Measurements from ENCODE around the gene PATJ.

Gene PATJ

DNA sequence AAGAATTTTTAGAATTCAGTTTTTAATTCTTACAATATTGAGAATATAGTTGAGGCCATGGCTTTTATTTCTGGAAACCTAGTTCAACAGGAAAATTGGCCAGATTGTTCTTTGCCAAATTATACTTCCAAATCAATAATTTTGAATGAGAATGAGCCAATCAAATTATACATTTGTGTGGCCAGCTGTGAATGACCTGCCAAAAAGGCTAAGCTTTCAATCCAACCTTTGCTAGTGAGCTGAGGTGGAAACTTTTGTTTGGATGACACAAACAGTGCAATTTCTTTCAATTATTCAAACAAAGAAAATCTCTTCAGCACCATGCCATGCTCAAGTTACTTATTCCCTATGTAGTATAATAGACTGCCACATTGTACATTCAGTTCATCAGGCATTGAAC lies 167.8 kb downstream of the PATJ start:
- no peak for TF ChIP-seq POLR2AphosphoS5 (IDR thresholded peaks at IDR 0.05; ENCODE audit: low read depth)
- TF ChIP-seq, protein P1, sequence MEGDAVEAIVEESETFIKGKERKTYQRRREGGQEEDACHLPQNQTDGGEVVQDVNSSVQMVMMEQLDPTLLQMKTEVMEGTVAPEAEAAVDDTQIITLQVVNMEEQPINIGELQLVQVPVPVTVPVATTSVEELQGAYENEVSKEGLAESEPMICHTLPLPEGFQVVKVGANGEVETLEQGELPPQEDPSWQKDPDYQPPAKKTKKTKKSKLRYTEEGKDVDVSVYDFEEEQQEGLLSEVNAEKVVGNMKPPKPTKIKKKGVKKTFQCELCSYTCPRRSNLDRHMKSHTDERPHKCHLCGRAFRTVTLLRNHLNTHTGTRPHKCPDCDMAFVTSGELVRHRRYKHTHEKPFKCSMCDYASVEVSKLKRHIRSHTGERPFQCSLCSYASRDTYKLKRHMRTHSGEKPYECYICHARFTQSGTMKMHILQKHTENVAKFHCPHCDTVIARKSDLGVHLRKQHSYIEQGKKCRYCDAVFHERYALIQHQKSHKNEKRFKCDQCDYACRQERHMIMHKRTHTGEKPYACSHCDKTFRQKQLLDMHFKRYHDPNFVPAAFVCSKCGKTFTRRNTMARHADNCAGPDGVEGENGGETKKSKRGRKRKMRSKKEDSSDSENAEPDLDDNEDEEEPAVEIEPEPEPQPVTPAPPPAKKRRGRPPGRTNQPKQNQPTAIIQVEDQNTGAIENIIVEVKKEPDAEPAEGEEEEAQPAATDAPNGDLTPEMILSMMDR (IDR thresholded peaks at IDR 0.05; ENCODE audit: insufficient read depth, low read length), result no peak
- no peak for TF ChIP-seq SPI1 (IDR thresholded peaks at IDR 0.05; ENCODE audit: borderline replicate concordance, low read depth)
- TF ChIP-seq GABPA (IDR thresholded peaks at IDR 0.05; ENCODE audit: low read depth), result no peak
- no peak for TF ChIP-seq REST (IDR thresholded peaks at IDR 0.05; ENCODE audit: insufficient replicate concordance, low read depth)

GRCh38 chr1:61914823-61915482 lies 172.7 kb downstream of the PATJ start:
- Histone ChIP-seq H3K27ac (replicated peaks) (no peak overlapping the region), H3K27me3 (ENCODE audit: insufficient read depth, poor library complexity, severe bottlenecking) (no peaks in the 10 kb centered on the region), H3K4me3 (replicated peaks; ENCODE audit: insufficient read depth, low read length) (no peak overlapping the region)
- no peak for DNase-seq (ENCODE audit: low read depth in 1 of 2, low spot score in 1 of 2)
- TF ChIP-seq POLR2AphosphoS5 (IDR thresholded peaks at IDR 0.05; ENCODE audit: low read depth), result no peak
- no peak for TF ChIP-seq GABPA (IDR thresholded peaks at IDR 0.05; ENCODE audit: low read depth)
- TF ChIP-seq, protein P1 (IDR thresholded peaks at IDR 0.05; ENCODE audit: insufficient read depth, low read length), result no peak
- TF ChIP-seq SPI1 (IDR thresholded peaks at IDR 0.05; ENCODE audit: borderline replicate concordance, low read depth), result no peak
- TF ChIP-seq REST (IDR thresholded peaks at IDR 0.05; ENCODE audit: insufficient replicate concordance, low read depth), result no peak

More for the DNA sequence above, 167.8 kb downstream of the PATJ start:
- Histone ChIP-seq H3K27me3 (ENCODE audit: insufficient read depth, poor library complexity, severe bottlenecking) (no peaks in the 10 kb centered on the region), H3K27ac (replicated peaks) (no peak overlapping the region), H3K4me3 (replicated peaks; ENCODE audit: insufficient read depth, low read length) (no peak overlapping the region)
- no peak for DNase-seq (ENCODE audit: low read depth in 1 of 2, low spot score in 1 of 2)

GRCh38 chr1:61921435-61921834 lies 179.2 kb downstream of the PATJ start:
- no peak for DNase-seq (ENCODE audit: low read depth in 1 of 2, low spot score in 1 of 2)
- no peak for TF ChIP-seq REST (IDR thresholded peaks at IDR 0.05; ENCODE audit: insufficient replicate concordance, low read depth)
- peaks cover 2% of the 10 kb centered on the region for H3K27me3 ChIP-seq (ENCODE audit: insufficient read depth, poor library complexity, severe bottlenecking)
- H3K4me3 ChIP-seq (replicated peaks; ENCODE audit: insufficient read depth, low read length), result no peak overlapping the region
- no peak overlapping the region for H3K27ac ChIP-seq (replicated peaks)

Measured in HL-60 (cell line).